Endothelial cell of umbilical vein (primary cell): ENCODE measurements around the gene HSD3B1.

Source experiments
- CTCF ChIP-seq, 2 donors: IDR thresholded peaks; 1 replicate in 1 of 2; 2 replicates in 1 of 2; pipeline ENCODE4 v1.5.1; 2011; ENCODE audit warnings: low read length in 2 of 2, mild to moderate bottlenecking in 2 of 2, moderate library complexity in 2 of 2, control low read depth in 1 of 2, inconsistent platforms in 1 of 2, low read depth in 1 of 2; ENCODE audit not compliant: insufficient read depth in 1 of 2; ENCODE audit errors: extremely low read depth in 1 of 2
- EZH2 ChIP-seq: IDR thresholded peaks from 2 replicates; pipeline ENCODE4 v1.6.1; 2012; ENCODE audit warnings: borderline replicate concordance, low read depth, mild to moderate bottlenecking, moderate library complexity, low read length, inconsistent platforms; ENCODE audit not compliant: severe bottlenecking
- JUN ChIP-seq: IDR thresholded peaks from 2 replicates; pipeline ENCODE4 v1.6.1; 2011; ENCODE audit warnings: borderline replicate concordance, low read depth; ENCODE audit not compliant: insufficient read length, insufficient read depth
- MAX ChIP-seq: IDR thresholded peaks from 2 replicates; pipeline ENCODE4 v1.6.1; 2011; ENCODE audit not compliant: insufficient read depth, insufficient read length
- MYC ChIP-seq: IDR thresholded peaks from one replicate; pipeline ENCODE4 v1.6.1; 2011; ENCODE audit warnings: mild to moderate bottlenecking, low read depth, low read length
- POLR2A ChIP-seq: IDR thresholded peaks from 2 replicates; pipeline ENCODE4 v1.6.1; 2012; ENCODE audit warnings: low read depth, mild to moderate bottlenecking, control low read depth, low read length
- POLR2AphosphoS5 ChIP-seq: IDR thresholded peaks from 2 replicates; pipeline ENCODE4 v1.6.1; 2012; ENCODE audit warnings: low read depth, mild to moderate bottlenecking, control low read depth, low read length, moderate library complexity; ENCODE audit not compliant: insufficient read depth

- TF ChIP-seq CTCF (IDR thresholded peaks at IDR 0.05; ENCODE audit: extremely low read depth in 1 of 2, insufficient read depth in 1 of 2, low read depth in 1 of 2, low read length in 2 of 2) (no peak), EZH2 (no peak), POLR2A (no peak), JUN (no peak), MYC (no peak), POLR2AphosphoS5 (no peak), MAX (no peak)
Measured at GRCh38 chr1:119482517-119483425, 24.2 kb upstream of the HSD3B1 start.
